Lung (tissue), 12 donors: ENCODE results near the gene SERPINB13. TPM values are rescaled to one million over a fixed set of nuclear protein-coding genes. Genes with fewer than 3 reads are reported as not detected.

ENCODE experiments used
- ATAC-seq: fragments of 200-7000 bp; cut with Tn5 transposase; one replicate; pipeline ENCODE4 v1.9.1; 2020; ENCODE audit warnings: moderate number of reproducible peaks; ENCODE audit not compliant: insufficient read depth, low FRiP score
- DNase-seq, 3 donors: peaks; one replicate each; pipeline ENCODE4 v3.0.0-alpha.2; 2013 to 2017
- H3K27ac ChIP-seq, 2 donors: one replicate each; pipeline ENCODE4 v1.5.1; 2013; ENCODE audit warnings: mild to moderate bottlenecking in 2 of 2, moderate library complexity in 2 of 2, control low read depth in 1 of 2, inconsistent platforms in 1 of 2, low read depth in 1 of 2, low read length in 1 of 2
- H3K27me3 ChIP-seq, 3 donors: one replicate each; pipeline ENCODE4 v1.5.1; 2013; ENCODE audit warnings: low read length in 2 of 3; ENCODE audit not compliant: control insufficient read depth in 3 of 3, insufficient read depth in 3 of 3
- H3K36me3 ChIP-seq, 4 donors: one replicate each; pipeline ENCODE4 v1.5.1; 2013; ENCODE audit warnings: low read length in 4 of 4, mild to moderate bottlenecking in 1 of 4, moderate library complexity in 1 of 4; ENCODE audit not compliant: control insufficient read depth in 4 of 4, insufficient read depth in 4 of 4
- H3K4me1 ChIP-seq, 5 donors: one replicate each; pipeline ENCODE4 v1.5.1; 2013; ENCODE audit warnings: low read length in 5 of 5, mild to moderate bottlenecking in 2 of 5, moderate library complexity in 1 of 5; ENCODE audit not compliant: control insufficient read depth in 5 of 5, insufficient read depth in 5 of 5
- H3K4me3 ChIP-seq: one replicate; pipeline ENCODE4 v1.5.1; 2013; ENCODE audit warnings: mild to moderate bottlenecking, control low read depth, moderate library complexity
- H3K9ac ChIP-seq, 2 donors: one replicate each; pipeline ENCODE4 v1.5.1; 2013; ENCODE audit warnings: low read length in 2 of 2, control low read depth in 1 of 2; ENCODE audit not compliant: insufficient read depth in 1 of 2
- H3K9me3 ChIP-seq, 4 donors: one replicate each; pipeline ENCODE4 v1.5.1; 2013; ENCODE audit warnings: low read length in 3 of 4, mild to moderate bottlenecking in 1 of 4, moderate library complexity in 1 of 4; ENCODE audit not compliant: control insufficient read depth in 4 of 4, insufficient read depth in 3 of 4
- WGBS, 2 donors: extraction: QIAGEN DNeasy Blood & Tissue Kit; methylation state at CpG; one replicate each; pipeline ENCODE4 v1.1.7; 2013; 5-methylcytosine and 5-hydroxymethylcytosine counted together
- polyA plus RNA-seq, 2 donors: library from polyadenylated mRNA; stranded (reverse); fragments of 200-250 nt; gene quantifications; one replicate each; pipeline ENCODE4 v1.2.1, GENCODE V29; 2013
- total RNA-seq, 2 donors: library from RNA; depleted of rRNA in 1 of 2; stranded (reverse); fragments of >200 nt in 1 of 2; gene quantifications; one replicate each; pipeline ENCODE4 v1.2.1, GENCODE V29; 2014 to 2021
- TF ChIP-seq, protein P1 (sequence below): IDR thresholded peaks from 2 replicates; pipeline ENCODE4 v1.5.1; 2012; ENCODE audit warnings: mild to moderate bottlenecking; ENCODE audit errors: control extremely low read depth, extremely low read depth
- donor health status: control.
- donor health status: control.
- donor health status: Bipolar disorder and iron deficiency.
- donor health status: healthy.
- donor health status: DM: yes; HTN: yes; CAD: no.

The SERPINB13 gene
- total and polyA plus RNA-seq, 4 donors, result 0.20 to 1.4 (median 0.20) TPM; not detected in 1

DNA sequence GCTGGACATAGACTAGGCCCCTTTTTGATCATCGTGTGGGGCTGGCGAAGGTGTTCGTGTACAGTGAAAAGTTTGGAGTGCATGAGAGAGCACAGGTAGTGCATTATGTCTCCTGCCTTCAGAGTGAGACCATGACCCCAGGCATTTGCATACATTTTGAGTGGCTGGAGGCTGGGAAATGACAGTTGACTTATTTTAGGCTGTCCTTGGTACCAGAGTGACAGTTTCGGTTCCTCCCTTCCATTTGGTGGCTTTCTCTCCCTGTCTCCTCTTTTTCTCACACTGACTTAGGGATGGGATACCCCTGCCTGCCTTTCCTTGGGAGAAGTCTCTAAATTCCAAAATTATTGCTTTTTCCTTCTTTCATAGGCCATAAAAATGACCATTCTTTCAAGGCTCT, 24.9 kb upstream of the SERPINB13 start:
- no peak overlapping the region for H3K4me3 ChIP-seq
- no peaks in the 10 kb centered on the region for H3K4me1 ChIP-seq
- H3K27me3 ChIP-seq, result no peaks in the 10 kb centered on the region
- H3K9ac ChIP-seq, result no peak overlapping the region
- ATAC-seq (no peak), DNase-seq (no peak)
- H3K9me3 ChIP-seq, result no peaks in the 10 kb centered on the region
- no peak overlapping the region for H3K27ac ChIP-seq
- TF ChIP-seq, protein P1, sequence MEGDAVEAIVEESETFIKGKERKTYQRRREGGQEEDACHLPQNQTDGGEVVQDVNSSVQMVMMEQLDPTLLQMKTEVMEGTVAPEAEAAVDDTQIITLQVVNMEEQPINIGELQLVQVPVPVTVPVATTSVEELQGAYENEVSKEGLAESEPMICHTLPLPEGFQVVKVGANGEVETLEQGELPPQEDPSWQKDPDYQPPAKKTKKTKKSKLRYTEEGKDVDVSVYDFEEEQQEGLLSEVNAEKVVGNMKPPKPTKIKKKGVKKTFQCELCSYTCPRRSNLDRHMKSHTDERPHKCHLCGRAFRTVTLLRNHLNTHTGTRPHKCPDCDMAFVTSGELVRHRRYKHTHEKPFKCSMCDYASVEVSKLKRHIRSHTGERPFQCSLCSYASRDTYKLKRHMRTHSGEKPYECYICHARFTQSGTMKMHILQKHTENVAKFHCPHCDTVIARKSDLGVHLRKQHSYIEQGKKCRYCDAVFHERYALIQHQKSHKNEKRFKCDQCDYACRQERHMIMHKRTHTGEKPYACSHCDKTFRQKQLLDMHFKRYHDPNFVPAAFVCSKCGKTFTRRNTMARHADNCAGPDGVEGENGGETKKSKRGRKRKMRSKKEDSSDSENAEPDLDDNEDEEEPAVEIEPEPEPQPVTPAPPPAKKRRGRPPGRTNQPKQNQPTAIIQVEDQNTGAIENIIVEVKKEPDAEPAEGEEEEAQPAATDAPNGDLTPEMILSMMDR, result no peak
- 85 to 91% methylated on average over 4 of the region's 4 CpGs for WGBS, 2 donors
- no peaks in the 10 kb centered on the region for H3K36me3 ChIP-seq

GRCh38 chr18:63564021-63564420, 23.1 kb upstream of the SERPINB13 start:
- no peak overlapping the region for H3K9ac ChIP-seq
- H3K9me3 ChIP-seq, result no peaks in the 10 kb centered on the region
- no peak for DNase-seq
- H3K27me3 ChIP-seq, result no peaks in the 10 kb centered on the region
- no peaks in the 10 kb centered on the region for H3K4me1 ChIP-seq
- ATAC-seq, result no peak
- no peak overlapping the region for H3K27ac ChIP-seq
- H3K4me3 ChIP-seq, result no peak overlapping the region
- TF ChIP-seq, protein P1, result no peak
- no peaks in the 10 kb centered on the region for H3K36me3 ChIP-seq
- WGBS, 2 donors, result 87 to 94% methylated on average over 4 of the region's 4 CpGs

DNA sequence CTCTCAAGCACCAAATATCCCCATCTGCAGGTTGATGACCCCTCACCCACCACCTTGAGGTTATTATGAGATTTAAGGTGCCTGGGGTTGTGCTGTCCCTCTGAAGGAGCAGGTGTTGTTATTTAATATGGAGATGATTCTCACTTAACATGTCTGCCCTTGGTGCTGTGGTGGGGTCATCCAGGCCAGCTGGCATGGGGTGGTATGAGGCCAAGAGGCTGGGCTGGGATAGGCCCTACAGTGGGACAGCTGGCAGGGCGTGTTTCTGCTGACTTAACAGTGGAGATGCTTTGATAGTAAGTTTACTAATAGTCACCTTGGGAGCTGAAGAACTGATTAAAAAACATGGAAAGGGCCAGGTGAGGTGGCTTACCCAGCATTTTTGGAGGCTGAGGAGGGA, 22.6 kb upstream of the SERPINB13 start:
- Histone ChIP-seq H3K9me3 (no peaks in the 10 kb centered on the region), H3K27ac (no peak overlapping the region), H3K4me3 (no peak overlapping the region), H3K4me1 (no peaks in the 10 kb centered on the region), H3K9ac (no peak overlapping the region), H3K27me3 (no peaks in the 10 kb centered on the region), H3K36me3 (no peaks in the 10 kb centered on the region)
- 80 to 100% methylated on average over 1 of the region's 1 CpG for WGBS, 2 donors
- TF ChIP-seq, protein P1, result no peak
- DNase-seq (no peak), ATAC-seq (no peak)

DNA sequence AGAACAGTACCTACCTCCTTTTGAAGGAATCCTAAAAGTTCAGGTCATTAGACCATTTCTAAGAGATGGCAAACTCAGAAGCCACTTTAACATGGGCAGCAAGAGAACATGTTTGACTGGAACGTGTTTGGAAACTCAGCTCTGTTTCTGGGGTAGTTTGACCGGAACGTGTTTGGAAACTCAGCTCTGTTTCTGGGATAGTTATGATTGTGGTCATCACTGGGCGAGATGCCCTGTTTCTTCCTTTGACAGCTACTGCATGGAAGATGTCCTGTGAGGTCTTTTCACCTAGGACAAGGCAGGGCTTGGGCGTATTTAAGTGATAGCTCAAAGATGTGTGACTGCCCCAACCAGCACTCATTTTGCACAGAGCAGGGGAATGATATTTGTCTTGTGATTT, 19.9 kb upstream of the SERPINB13 start:
- TF ChIP-seq, protein P1, result no peak
- Histone ChIP-seq H3K27ac (no peak overlapping the region), H3K9me3 (no peaks in the 10 kb centered on the region), H3K4me3 (no peak overlapping the region), H3K9ac (no peak overlapping the region), H3K4me1 (peaks cover 0 to 2% (median 0%) of the 10 kb centered on the region in 5 donors), H3K36me3 (no peaks in the 10 kb centered on the region), H3K27me3 (peaks cover 0 to 2% (median 0%) of the 10 kb centered on the region in 3 donors)
- ATAC-seq (no peak), DNase-seq (no peak)
- WGBS, 2 donors, result 76 to 85% methylated on average over 5 of the region's 5 CpGs
